GM12865 (cell line): ENCODE measurements around the gene MAP3K3.

Experiments used
- DNase-seq: peaks from one replicate; pipeline ENCODE4 v3.0.0; 2010; ENCODE audit warnings: low read depth
- H3K4me3 ChIP-seq: 2 replicates; pipeline ENCODE4 v1.5.1; 2011; ENCODE audit warnings: mild to moderate bottlenecking, low read depth, low read length, control low read depth
- CTCF ChIP-seq: IDR thresholded peaks from 2 replicates; pipeline ENCODE4 v1.5.1; 2011; ENCODE audit warnings: low read length, control low read depth, low read depth, inconsistent platforms; ENCODE audit not compliant: insufficient read depth; ENCODE audit errors: missing control alignments

The MAP3K3 gene

GRCh38 chr17:63680700-63681099, 58.5 kb downstream of the MAP3K3 start:
- DNase-seq, result no peak
- no peak for TF ChIP-seq CTCF
- no peak overlapping the region for H3K4me3 ChIP-seq

GRCh38 chr17:63681530-63681929, 59.3 kb downstream of the MAP3K3 start:
- TF ChIP-seq CTCF, result no peak
- DNase-seq, result no peak
- H3K4me3 ChIP-seq, result no peak overlapping the region

GRCh38 chr17:63682441-63682840, 60.2 kb downstream of the MAP3K3 start:
- DNase-seq, result no peak
- no peak overlapping the region for H3K4me3 ChIP-seq
- no peak for TF ChIP-seq CTCF

GRCh38 chr17:63682981-63683380, 60.8 kb downstream of the MAP3K3 start:
- no peak overlapping the region for H3K4me3 ChIP-seq
- TF ChIP-seq CTCF, result no peak
- DNase-seq, result no peak

GRCh38 chr17:63685041-63685440, 62.8 kb downstream of the MAP3K3 start:
- H3K4me3 ChIP-seq, result no peak overlapping the region
- no peak for DNase-seq
- TF ChIP-seq CTCF, result no peak

GRCh38 chr17:63685578-63685977, 63.4 kb downstream of the MAP3K3 start:
- no peak overlapping the region for H3K4me3 ChIP-seq
- no peak for DNase-seq
- TF ChIP-seq CTCF, result no peak

GRCh38 chr17:63686138-63686685, 64.0 kb downstream of the MAP3K3 start:
- no peak for TF ChIP-seq CTCF
- no peak for DNase-seq
- H3K4me3 ChIP-seq, result no peak overlapping the region
